HG03469 (cell line): ENCODE measurements around the gene HOXA3.

Experiments used
- ATAC-seq: cut with Tn5 transposase; IDR thresholded peaks from one replicate; pipeline ENCODE4 v1.9.1; 2021; ENCODE audit warnings: mild to moderate bottlenecking, moderate library complexity, moderate number of reproducible peaks; ENCODE audit not compliant: unreplicated experiment

The HOXA3 gene

GRCh38 chr7:27157702-27158431, 5.5 kb upstream of the HOXA3 start:
- no peak for ATAC-seq

DNA sequence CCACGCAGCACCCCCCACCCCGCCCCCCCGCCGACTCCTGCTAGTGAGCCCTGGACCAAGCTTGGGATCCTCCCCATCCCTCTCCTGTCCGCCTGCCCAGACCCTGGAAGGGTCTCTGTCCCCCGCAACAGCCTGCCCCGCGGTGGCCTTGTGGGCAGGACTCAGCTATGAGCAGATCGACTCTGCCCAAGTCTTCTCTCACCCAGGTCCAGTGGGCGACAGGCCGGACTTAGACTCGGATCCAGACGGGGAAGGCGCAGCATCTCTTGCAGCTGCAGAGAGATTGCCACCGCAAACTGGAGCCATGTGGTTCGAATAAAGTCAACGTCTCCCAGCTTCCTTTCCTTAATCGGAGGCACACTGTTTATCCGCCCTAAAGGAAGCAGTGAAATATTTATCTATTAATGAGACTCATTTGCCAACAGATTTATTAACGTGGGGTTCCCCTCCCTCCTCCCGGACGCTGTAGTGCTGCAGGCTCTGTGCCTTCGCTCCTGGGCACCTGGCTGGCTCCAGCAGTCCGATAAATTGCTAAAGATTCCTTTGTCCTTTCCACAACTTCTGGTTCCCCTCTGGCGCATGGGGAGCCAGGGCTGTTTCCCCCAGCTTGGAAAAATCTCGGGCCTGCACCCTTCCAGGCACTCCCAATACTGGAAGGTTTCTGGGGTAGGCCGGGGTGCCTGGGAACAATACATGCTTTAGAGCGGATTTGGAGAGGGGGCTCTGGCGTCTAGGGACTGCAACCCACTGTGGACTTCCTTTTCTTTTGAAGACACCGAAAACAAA, 4.7 kb upstream of the HOXA3 start:
- no peak for ATAC-seq

DNA sequence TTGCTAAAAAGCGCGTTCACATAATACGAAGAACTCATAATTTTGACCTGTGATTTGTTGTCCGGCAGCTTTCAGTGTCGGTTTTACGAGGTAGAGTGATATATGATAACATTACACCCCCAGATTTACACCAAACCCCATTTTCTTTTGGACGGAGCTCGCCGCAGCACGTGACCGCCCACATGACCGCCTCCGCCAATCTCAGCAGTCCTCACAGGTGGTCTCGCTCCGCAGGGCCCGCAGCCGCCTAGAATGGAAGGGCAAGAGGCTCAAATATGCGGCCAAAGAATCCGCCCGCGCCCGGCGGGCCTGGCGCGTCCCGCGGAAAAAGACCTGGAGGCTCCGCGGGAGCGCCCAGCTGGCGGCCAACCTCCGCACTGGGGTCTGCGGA, 4.1 kb upstream of the HOXA3 start, which contains the start of gene HOXA7:
TSS of gene HOXA7 (minus strand) at position 168 of the 391 bp plus-strand sequence. CDS start at position 38, 130 bp downstream.
- ATAC-seq = no peak

- no peak for ATAC-seq
These were observed 3.6 kb upstream of the HOXA3 start for GRCh38 chr7:27155816-27156507.

DNA sequence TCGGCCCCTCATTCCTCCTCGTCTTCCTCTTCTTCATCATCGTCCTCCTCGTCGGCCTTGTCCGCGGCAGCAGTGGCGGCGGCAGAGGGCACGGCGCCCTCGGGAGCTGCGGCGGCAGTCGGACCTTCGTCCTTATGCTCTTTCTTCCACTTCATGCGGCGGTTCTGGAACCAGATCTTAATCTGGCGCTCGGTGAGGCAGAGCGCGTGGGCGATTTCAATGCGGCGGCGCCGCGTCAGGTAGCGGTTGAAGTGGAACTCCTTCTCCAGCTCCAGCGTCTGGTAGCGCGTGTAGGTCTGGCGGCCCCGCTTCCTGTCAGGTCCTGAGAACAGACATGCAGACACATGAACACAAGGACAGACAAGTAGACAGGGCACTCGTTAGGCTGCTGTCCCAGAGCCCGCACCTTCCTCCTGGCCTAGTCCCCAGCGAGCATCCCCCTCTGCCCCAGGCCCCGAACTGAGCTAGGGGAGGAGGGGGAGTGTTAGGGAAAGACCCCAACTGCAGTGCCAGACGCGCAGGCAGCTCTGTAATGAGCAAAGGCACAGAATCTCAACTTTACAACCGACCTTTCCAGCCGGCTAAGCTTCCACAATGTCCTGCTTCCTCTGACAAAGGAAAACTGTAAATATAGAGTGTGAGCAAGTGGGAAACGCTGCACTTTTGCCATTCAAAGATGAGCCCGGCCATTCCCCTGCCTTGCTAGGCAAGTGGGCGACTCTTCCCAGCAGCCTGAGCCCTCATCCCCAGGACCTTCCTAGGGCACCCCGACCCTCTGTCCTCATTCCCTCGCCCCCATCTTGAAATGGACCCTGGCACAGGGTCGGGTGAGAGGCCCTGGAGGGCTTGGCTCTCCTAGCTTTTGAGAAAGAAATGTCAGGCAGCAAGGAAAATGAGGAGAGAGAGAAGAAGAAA, 2.8 kb upstream of the HOXA3 start:
- no peak for ATAC-seq

DNA sequence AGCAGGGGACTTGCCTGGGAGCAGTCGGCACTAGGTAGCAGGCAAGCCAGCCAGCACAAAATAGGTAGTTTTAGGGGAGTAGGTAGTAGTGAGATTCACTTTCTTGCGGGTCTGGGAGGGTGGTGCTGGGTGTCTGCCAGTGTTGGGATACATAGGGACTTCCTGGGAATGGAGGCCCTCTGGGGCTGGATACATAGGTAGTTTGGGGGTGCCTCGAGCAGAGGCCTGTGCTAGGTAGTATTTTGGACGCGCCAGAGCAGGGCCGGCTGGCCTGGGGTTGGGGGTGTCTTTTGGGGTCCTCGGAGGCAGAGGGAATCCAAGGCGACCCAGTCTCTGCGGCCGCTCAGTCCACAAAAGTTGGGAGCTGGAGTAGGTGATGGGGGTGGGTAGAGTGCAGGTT, 2.0 kb upstream of the HOXA3 start:
- ATAC-seq = no peak

DNA sequence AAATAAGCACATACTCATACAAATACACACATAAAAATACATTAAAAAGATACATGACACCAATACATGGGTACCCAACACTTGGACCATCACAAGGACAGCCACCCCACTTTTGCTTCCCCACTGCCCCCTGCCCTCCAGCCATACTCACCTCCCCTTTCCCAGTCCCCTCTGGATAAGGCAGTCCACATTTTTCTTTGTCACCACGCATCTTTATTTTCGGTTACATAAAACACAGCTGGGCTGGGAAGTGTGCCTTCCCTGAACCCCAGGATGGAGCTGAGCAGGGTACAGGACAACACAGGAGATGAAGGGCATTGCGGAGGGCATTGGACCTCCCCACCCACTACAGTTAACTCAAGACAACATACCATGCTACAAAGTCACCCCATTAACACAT, 1.1 kb upstream of the HOXA3 start:
- ATAC-seq = no peak

DNA sequence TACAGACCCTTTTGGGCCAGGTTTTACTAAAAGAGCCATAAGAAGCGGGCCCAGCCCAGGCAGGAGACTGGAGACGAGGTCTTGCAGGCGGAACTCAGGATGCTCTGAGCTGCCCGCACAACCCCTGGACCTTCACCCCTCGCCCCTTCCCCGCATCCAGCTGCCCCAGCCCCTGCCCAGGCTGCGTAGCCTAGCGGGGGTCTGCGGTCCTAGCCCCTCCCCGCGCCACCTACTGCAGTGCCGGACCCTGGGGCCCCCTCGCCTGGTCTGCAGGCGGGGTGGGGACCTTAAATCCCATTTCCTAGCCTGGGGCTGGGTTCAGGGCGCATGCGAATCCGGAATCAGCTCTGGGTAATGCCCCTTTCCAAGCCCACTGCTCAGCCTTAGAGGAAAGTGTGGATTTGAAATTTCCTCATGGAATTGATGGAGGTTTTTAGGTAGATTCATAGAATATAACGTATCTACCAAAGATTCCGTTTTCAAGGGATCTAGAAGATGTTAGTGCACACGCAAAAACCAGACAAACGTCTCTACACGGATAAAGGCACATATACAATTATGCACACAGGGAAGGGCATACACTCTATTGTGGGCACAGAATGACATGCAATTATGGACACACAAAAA, 546 bp upstream of the HOXA3 start:
- ATAC-seq = no peak

- ATAC-seq = no peak
These were observed 947 bp downstream of the HOXA3 start for GRCh38 chr7:27151341-27151930.

DNA sequence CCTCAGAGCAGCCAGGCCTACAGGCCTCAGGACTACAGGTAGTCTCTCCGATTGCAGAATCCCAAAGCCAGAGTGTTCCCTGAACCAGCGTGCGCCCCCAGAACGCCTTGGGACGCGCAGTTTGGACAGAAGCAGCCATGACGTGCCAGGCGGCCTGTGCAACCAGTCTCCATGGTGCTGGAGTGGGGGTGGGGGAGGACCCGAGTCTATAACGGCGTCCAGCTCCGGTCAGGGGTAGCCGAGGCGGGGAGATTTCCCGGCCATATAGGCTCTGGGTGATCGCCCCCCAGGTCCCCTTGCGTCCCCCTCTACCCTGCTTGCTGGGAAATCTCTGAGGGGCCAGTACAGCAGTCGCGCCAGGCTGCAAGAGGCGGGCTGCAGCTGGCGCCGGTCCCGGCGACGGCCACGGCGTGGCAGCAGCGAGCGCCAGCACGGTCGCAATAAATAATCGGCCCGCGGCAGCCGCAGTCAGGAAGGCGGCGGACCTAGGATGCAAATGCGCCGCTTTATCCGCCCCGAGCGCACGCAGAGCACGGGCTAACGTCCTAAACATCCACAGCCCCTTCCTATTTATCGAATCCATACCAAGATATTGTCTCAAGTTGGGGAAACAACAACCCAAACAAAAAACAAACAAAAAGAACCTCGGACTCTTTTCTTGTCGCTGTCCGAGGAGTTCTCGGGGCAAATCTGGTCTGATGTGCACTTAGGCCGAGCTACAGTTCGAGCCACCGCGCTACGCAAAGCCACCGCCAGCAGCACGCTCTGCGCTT, 1.6 kb downstream of the HOXA3 start:
- ATAC-seq = peak; percentile 68

GRCh38 chr7:27149842-27150567, 2.4 kb downstream of the HOXA3 start:
- ATAC-seq = no peak

GRCh38 chr7:27148756-27149641, 3.4 kb downstream of the HOXA3 start:
- no peak for ATAC-seq

DNA sequence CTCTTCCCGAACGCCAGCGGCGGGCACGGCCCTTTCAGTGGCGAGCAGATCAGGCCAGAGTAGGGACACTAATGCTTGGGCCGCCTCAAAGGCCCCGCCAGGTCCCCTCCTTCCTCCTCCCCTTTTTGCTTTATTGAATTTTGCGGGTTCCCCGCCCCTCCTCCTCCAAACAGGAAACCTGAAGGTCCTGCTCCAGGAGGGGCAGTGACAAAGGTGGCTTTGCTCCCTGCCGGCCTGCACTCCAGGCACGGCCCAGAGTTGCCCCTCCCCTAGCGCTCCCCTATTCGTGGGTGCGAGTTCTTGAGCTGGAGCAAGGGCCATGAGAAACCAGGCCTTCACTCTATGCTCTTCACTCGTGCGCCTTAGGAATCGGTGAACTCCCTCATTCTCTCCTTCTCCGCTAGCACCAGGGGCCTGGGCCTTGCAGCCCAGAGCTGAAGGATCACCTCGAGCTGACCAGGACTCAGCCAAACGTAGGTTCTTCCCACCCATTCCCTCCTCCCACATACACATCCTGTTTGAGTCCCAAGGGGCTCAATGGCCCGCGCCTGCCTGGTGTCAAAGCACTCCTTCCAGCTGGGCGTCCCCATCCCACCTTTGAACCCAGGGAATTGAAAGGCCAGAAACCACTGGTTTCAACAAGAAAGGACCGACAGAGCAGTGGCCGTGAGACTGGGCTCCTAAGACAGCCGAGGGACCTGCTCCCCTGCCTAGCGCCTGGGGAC, 4.2 kb downstream of the HOXA3 start:
- ATAC-seq = no peak

DNA sequence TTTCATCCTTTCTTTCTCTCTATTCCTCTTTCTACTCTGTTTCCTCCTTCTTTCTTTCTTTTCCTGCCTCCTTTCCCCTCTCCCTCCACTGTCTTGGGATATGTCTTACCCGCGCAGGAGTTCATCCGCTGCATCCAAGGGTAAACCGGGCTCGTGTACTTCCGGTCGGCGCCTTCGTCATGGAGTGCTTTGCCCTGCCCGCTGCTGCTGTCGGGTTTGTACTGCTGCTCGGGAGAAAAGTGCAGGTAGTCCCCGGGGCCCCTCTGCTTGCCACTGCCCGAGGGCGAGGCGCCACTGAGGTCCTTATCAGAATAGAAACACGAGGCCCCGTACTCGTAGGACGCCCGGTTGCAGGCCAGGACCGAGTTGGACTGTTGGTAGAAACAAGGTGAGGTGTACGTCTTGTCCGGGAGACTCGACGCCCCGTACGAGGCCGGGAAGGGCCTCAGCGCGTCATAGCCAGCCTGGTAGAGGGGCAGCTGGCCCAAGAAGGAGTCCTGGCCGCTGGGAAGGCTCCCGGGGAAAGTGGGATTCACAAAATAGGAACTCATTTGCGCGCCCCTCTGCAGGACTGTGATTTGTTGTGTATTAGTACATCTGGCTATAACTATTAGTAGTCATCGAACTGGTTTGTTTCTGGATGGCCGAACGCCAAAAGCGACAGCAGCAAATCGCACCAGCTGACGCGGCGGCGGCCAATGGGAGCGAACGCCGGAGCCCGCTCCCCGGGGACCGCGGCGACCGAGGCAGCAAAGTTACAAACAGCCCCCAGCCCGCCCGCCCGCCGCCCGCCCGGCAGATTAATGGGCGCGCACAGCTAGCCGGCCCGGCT, 5.0 kb downstream of the HOXA3 start, which contains the start of gene HOXA6:
TSS of gene HOXA6 (minus strand) at position 576 of the 832 bp plus-strand sequence. CDS start at position 551, 25 bp downstream.
- ATAC-seq = no peak

DNA sequence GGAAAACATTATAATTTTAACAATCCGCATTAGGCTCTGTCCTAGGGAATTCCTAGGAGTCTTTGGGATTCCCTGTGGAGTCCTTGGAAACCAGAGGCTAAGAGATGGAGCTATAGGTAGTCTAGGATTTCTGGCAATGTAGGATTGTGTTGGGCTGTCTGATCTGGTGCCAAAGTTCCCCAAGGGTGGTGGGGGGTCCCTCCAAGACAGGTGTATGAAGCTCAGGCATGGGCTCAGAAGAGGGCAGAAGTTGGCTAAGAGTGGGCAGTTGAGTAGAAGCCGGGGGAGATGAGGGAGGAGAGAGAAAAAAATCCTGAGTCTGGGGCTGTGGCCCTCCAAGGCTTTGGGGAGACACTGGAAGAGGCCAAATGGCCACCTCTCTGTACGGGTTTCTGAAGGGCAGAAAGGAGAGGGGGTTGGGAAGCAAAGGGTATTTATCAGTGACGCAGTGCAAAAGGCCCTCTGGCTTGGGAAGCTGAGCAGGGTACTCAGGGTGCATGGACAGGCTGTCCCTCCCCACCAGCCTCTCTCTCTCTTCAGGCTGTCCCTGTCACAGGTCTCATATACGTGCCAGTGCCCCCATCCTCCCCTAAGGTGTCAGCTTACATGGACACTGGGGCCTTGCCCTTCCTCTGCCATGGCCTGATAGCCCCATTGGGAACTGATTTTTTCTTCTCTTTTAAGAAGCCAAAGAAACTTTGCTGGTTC, 5.7 kb downstream of the HOXA3 start:
- ATAC-seq = no peak
